ENCODE results near the gene PBX1.

DNA sequence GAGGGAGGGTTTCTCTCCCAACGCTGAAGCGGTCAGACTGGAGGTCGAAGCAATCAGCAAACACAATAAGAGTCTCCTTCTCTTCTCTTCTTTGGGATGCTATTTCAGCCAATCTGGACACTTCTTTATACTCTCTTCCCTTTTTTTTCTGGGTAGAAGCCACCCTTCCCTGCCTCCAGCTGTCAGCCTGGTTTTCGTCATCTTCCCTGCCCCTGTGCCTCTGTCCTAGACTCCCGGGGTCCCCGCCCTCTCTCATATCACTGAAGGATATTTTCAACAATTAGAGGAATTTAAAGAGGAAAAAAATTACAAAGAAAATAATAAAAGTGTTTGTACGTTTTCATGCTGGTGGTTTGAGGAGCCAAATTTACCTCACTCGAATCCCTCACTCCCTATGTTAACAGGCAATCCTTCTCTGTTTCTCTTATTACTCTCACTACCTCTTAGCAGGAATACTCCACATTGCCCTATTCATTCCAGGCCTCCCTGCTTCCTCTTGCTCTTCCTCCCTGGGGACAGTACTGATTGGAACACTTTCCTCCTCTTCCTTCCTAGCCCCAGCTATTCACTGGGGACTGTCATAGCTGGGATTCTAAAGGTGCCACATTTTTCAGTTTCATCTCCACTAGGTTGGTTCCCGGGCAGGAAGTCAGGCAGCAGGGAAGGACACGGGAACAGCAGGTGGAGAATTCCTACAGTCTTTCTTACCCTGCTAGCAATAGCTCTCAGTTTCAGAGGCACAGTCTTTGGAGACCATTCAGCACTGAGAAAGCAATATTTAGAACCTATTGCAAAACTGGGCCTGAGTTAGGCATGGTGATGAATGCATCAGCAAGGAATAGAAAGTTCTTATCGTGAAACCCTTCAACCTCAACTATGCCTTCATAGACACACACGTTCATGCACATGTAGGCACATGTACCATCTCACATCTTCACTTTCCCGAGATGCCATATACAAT is 288.0 kb downstream of the PBX1 start:
- TF ChIP-seq, protein P1, sequence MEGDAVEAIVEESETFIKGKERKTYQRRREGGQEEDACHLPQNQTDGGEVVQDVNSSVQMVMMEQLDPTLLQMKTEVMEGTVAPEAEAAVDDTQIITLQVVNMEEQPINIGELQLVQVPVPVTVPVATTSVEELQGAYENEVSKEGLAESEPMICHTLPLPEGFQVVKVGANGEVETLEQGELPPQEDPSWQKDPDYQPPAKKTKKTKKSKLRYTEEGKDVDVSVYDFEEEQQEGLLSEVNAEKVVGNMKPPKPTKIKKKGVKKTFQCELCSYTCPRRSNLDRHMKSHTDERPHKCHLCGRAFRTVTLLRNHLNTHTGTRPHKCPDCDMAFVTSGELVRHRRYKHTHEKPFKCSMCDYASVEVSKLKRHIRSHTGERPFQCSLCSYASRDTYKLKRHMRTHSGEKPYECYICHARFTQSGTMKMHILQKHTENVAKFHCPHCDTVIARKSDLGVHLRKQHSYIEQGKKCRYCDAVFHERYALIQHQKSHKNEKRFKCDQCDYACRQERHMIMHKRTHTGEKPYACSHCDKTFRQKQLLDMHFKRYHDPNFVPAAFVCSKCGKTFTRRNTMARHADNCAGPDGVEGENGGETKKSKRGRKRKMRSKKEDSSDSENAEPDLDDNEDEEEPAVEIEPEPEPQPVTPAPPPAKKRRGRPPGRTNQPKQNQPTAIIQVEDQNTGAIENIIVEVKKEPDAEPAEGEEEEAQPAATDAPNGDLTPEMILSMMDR (IDR thresholded peaks at IDR 0.05; ENCODE audit: borderline replicate concordance, extremely low read depth, low read length, poor library complexity, severe bottlenecking): no peak
- no peak for TF ChIP-seq EZH2 (IDR thresholded peaks at IDR 0.05; ENCODE audit: borderline replicate concordance, low read depth, low read length, severe bottlenecking)

Data from DND-41 (cell line).